ENCODE measurements around the gene CLN5.

DNA sequence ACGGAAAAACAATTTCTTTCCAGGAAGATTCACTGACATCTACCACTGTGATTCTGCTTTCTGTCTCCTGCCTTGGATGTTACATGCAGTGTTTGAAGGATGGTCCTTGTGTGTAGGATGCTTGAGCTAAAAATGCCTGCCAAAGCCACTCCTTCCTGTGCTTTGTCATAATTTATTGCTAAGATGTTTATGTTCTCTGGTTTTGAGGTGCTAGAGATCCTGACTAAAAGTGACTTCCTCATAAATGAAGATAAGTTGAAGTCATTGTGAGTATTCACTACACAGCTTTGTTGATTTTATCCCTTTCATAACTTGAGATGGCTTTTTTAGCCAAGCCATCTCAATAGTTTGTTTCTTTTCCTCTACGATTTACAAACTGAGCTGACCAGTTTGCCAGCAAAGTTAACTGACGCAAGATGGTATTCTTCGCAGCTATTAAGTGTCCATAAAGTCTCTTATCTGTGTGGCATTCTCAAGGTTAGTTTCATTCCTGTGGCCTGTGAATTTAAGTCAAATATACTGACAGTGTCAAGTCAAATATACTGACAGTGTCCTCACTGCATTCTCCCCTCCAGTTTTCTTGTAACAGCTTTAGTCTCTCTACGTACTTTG, 50.8 kb downstream of the CLN5 start:
- TF ChIP-seq CTCF (IDR thresholded peaks at IDR 0.05), result no peak
- no peak for TF ChIP-seq POLR2A (IDR thresholded peaks at IDR 0.05)

Data from thyroid gland (tissue), 4 donors.